ENCODE results near the gene CASTOR1. TPM values are rescaled to one million over a fixed set of nuclear protein-coding genes. Genes with fewer than 3 reads are reported as not detected.

Gene CASTOR1
- polyA plus RNA-seq, 1 donor: 4.0 TPM

DNA sequence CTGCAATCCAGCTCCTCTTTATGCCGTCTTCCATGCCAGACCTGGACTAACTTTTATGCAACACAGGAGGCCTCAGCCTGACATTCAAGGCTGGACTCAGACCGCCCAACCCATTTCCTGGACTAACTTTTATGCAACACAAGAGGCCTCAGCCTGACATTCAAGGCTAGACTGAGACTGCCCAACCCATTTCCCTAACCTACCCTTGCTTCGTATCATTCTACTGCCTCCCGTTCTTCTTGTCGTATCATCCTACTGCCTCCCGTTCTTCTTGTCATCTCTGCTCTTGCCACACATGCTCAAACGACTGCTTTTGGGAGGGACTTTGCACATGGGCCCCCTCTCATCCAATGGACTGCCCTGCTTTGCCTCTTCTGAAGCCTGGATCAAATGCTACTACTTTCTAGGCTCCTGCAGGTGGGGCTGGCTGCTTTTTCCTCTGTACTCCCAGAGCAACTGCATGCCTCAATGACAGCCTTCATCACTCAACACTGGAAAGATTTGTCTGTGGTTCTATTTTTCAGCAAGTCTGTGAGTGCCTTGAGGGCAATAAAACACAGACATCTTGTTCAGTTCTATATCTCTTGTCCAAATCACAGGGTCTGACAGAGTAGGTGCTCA, 29.6 kb upstream of the CASTOR1 start:
- DNase-seq (ENCODE audit: low read depth): no peak

DNA sequence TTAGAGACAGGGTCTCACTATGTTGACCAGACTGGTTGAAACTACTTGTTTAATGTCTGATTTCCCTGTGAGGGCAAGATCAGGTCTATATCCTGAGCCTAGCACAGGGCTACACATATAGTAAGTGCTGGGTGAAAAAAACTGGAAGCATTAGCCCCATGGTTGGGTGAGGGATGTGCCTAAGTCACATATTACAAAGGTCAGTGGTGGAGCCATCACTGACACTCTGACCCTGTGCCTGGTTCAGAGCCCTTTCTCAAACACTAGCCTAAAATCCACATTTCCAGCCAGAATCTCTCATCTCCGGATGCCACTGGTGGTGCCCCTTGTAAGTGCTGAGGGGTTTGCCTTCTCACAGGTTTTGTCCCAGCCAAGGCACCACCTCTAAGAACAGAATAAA, 28.5 kb upstream of the CASTOR1 start:
- no peak for DNase-seq (ENCODE audit: low read depth)

DNA sequence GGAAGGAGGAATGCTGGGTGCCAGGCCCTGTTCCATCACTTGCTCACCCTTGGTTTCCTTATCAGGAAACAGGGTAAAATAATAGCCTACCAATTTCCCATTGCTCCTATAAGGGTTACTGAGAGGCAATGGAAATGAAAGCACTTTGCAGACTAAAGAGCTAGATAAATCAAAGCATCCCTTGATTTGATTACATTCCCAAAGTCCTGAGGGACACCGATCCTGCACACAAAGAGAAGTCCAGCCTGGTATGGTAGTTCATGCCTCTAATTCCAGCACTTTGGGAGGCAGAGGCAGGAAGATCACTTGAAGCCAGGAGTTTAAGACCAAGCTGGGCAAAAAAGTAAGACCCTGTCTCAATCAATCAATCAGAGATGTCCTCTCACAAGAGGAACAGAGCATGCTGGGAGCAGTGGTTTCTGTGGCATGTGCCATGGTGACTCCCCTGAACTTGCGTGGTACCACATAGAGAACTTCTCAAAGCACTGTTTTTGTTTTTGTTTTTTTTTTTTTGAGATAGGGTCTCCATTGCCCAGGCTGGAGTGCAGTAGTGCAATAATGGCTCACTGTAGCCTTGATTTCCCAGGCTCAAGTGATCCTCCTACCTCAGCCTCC, 26.8 kb upstream of the CASTOR1 start:
- no peak for DNase-seq (ENCODE audit: low read depth)

- no peak for DNase-seq (ENCODE audit: low read depth)
Measured at GRCh38 chr22:30314915-30315314, 25.6 kb upstream of the CASTOR1 start.

- no peak for DNase-seq (ENCODE audit: low read depth)
Measured at GRCh38 chr22:30313527-30314363, 24.4 kb upstream of the CASTOR1 start.

DNA sequence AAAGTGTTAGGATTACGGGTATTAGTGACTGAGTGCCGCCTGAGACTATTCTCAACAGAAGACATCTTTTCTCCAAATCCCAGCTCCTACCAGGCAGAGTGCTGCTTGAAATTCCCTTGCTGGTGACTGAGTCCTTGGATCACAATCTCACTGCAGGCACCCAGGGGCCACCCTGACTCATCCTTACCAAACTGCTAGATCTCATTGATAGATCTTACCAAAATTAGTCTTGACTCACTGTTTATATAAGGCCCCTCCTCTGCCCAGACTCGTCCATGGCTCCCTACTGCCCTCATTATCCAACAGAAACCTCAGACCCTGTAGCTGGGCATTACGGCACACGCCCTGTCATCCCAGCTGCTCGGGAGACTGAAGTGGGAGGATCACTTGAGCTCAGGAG, 22.7 kb upstream of the CASTOR1 start:
- DNase-seq (ENCODE audit: low read depth): no peak

GRCh38 chr22:30310881-30311771, 21.8 kb upstream of the CASTOR1 start:
- no peak for DNase-seq (ENCODE audit: low read depth)

- no peak for DNase-seq (ENCODE audit: low read depth)
Measured at GRCh38 chr22:30309951-30310741, 20.8 kb upstream of the CASTOR1 start.

GRCh38 chr22:30308518-30309230, 19.4 kb upstream of the CASTOR1 start:
- DNase-seq (ENCODE audit: low read depth): no peak

DNA sequence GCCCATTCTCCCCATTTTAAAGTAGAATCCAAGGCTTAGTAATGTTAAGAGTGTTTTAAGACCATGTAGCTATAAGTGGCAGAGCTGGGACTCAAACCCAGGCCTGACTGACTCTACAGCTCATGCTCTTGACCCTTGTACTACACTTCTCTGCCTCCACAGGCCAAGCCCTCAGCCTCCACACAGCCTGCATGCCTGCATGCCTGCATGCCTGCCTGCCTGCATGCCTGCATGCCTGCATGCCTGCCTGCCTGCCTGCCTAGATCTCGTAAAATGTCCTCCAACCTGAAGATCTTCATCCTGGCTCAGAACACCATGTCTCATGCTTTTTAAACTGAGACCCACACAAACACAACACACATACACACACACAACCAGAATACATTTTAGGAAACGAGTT, 18.8 kb upstream of the CASTOR1 start:
- DNase-seq (ENCODE audit: low read depth): no peak

GRCh38 chr22:30307041-30307574, 17.8 kb upstream of the CASTOR1 start:
- DNase-seq (ENCODE audit: low read depth): no peak

DNA sequence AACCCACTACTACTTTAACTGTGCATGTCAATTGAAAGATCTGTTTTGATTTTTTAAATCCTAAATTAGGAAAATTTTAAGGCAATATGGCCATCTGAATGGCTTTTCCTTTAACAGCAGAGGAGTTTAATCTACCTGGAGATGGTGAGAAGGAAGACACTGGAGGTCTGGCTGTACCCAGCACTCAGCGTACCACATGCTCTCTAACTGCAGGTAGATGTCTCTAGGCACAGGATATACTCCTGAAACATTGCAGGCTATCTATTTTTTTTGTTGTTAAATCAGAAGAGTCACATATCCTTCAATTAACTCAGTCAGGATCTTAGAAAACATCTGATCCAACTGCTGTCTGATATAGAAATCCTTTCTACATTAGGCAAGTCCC, 17.3 kb upstream of the CASTOR1 start:
- no peak for DNase-seq (ENCODE audit: low read depth)

DNA sequence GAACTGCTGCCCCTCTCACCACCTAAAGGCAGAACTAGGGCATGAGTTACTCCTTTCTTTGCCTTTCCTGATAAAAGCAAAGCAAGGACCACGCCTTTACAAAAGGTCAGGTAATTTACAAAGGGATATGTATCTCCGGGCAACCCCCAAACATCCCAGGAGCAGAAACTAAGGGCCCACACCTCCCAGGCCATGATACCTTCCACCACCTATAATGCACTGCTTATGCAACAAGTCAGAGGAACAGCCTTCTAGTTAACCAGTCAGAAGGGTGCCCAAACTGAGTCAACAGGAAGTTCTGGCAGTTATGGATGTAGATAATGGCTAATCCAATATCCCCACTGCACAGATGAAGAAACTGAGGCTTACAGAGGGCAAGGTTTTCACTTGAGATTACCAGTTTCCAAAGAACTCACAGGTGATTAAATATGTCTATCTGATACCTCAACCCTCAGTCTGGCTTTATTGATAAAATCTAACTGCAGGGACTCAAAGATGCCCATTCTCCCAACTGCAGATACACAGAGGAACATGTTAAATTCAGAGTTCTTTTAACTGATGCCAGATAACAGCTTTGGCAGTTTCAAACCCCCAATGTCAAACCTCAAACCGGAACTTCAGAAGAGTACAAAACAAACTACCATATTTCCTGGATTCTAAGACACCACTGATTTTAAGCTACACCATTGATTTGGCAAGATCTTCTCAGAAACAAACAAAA, 16.8 kb upstream of the CASTOR1 start:
- no peak for DNase-seq (ENCODE audit: low read depth)

DNA sequence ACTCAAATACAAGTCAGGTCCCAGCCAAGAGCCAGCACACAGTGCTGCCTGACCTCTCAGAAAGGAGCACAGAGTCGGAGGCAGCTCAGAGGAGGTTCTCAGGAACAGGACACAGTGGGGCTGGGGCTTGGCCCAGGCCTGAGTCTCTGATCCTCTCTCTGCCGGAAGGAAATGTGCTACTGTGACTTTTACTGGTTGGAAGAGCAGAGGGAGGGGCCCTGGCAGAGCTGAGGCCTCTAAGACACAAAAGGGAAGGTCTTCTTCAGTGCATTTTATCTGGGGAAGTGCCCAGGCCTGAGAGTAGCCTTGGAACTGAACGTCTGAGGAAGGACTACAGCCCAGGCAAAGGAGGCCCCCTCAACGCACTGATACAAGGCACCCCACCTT, 16.2 kb upstream of the CASTOR1 start:
- DNase-seq (ENCODE audit: low read depth): no peak

GRCh38 chr22:30304495-30305244, 15.4 kb upstream of the CASTOR1 start:
- DNase-seq (ENCODE audit: low read depth): no peak

DNA sequence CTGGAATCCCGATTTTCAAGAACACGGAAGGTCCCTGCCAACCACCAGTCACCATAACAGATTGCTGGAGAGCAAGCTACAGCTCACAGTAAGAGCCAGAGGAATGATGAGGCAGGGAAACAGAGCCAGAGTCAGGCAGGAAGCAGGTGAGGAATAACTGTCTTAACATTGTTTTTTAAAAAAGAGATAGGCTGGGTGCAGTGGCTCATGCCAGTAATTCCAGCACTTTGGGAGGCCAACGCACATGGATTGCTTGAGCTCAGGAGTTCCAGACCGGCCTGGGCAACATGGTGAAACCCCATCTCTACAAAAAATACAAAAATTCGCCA, 13.5 kb upstream of the CASTOR1 start:
- DNase-seq (ENCODE audit: low read depth): no peak

DNA sequence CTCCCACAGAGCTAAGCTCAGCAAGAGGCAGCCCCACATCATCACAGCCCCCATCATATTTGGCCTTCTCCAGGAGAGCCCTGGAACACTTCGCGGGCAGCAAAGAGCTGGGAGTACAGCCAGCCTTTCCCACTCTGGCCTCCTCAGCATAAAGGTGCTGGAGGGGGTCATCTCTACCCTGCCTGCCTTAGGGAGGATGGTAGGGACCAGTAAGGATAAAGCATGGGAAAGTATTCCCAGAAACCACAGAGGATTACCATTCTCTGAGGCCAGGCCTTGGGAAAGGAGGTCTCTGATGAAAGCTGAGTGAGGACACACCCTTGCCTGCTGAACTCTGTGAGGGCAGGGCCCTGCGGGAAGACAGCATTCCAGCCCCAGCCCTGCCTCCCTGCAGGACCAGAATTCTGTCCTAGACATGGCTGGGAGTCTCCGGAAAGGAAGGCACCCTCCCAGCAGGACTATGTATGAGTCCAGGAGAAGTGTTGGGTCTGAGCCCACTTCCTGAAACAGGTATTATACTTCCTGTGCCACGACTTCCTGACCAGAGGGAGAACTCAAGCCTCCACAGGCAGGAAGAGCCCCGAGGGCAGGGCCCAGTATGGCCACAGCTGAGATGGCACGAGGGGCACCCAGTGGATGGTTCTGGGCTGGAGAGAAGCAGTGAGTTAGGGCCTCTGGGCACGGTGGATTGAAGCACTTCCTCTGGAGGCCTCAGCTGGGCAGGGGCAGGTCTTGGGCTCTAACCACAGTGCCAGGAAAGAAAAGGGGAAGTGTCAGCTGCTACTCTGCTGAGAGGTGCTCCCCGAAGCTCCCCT, 12.9 kb upstream of the CASTOR1 start:
- DNase-seq (ENCODE audit: low read depth): no peak

- DNase-seq (ENCODE audit: low read depth): no peak
Measured at GRCh38 chr22:30299322-30299721, 10.0 kb upstream of the CASTOR1 start.

Measured in forelimb muscle (tissue), 1 donor.